ENCODE data around the gene NTRK3. TPM values are rescaled to one million over a fixed set of nuclear protein-coding genes. Genes with fewer than 3 reads are reported as not detected.
"Not testable (repeated sequence)": the region's sequence is repeated elsewhere in the genome, so short reads cannot be mapped to it uniquely, and the experiment has no call there.

Gene NTRK3
- total RNA-seq, 2 experiments from 2014 or later = not detected

DNA sequence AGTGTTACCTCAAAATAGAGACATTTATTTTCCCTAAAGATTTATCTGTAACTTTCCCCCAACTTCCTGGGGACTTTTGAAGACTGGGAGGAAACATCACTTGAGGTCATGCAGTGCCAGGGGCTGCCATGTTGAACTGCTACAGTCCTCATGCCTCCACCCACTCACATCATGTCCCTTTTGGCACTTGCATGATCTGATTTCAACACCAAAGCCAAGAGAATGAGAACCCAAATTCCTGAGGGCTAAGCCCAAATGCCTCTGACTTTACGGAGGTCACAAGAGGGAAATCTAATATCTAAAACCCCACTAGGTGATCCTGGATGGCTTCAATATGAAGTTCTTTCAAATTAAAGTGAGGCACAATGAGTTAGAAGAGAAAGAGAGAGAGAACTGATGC is 213.1 kb downstream of the NTRK3 start:
- H3K36me3 Mint-ChIP-seq = no peaks in the 10 kb centered on the region
- no peak for DNase-seq
- H3K9me3 Mint-ChIP-seq = no peaks in the 10 kb centered on the region
- ATAC-seq (ENCODE audit: low read depth) = no peak
- H3K4me1 Mint-ChIP-seq = no peaks in the 10 kb centered on the region
- H3K27ac Mint-ChIP-seq = no peak overlapping the region
- no peaks in the 10 kb centered on the region for H3K27me3 Mint-ChIP-seq
- no peak overlapping the region for H3K4me3 Mint-ChIP-seq
- POLR2A ChIA-PET = no interaction called here

- Mint-ChIP-seq H3K4me1 (no peaks in the 10 kb centered on the region), H3K9me3 (no peaks in the 10 kb centered on the region), H3K27me3 (peaks cover 2% of the 10 kb centered on the region), H3K36me3 (no peaks in the 10 kb centered on the region), H3K27ac (no peak overlapping the region), H3K4me3 (no peak overlapping the region)
- no peak for DNase-seq
- POLR2A ChIA-PET = no interaction called here
- ATAC-seq (ENCODE audit: low read depth) = no peak
These were observed 214.5 kb downstream of the NTRK3 start for GRCh38 chr15:88042047-88042446.

- POLR2A ChIA-PET = no interaction called here
- no peak for ATAC-seq (ENCODE audit: low read depth)
- H3K4me1 Mint-ChIP-seq = peaks cover 3% of the 10 kb centered on the region
- no peaks in the 10 kb centered on the region for H3K36me3 Mint-ChIP-seq
- H3K27me3 Mint-ChIP-seq = peaks cover 17% of the 10 kb centered on the region
- H3K4me3 Mint-ChIP-seq = no peak overlapping the region
- H3K27ac Mint-ChIP-seq = no peak overlapping the region
- no peak for DNase-seq
- no peaks in the 10 kb centered on the region for H3K9me3 Mint-ChIP-seq
These were observed 216.0 kb downstream of the NTRK3 start for GRCh38 chr15:88040516-88040915.

GRCh38 chr15:88038261-88038660 is 218.3 kb downstream of the NTRK3 start:
- Mint-ChIP-seq H3K36me3 (no peaks in the 10 kb centered on the region), H3K27ac (no peak overlapping the region), H3K9me3 (no peaks in the 10 kb centered on the region), H3K27me3 (peaks cover 21% of the 10 kb centered on the region), H3K4me1 (peaks cover 3% of the 10 kb centered on the region), H3K4me3 (no peak overlapping the region)
- no peak for DNase-seq
- POLR2A ChIA-PET = no interaction called here
- no peak for ATAC-seq (ENCODE audit: low read depth)

DNA sequence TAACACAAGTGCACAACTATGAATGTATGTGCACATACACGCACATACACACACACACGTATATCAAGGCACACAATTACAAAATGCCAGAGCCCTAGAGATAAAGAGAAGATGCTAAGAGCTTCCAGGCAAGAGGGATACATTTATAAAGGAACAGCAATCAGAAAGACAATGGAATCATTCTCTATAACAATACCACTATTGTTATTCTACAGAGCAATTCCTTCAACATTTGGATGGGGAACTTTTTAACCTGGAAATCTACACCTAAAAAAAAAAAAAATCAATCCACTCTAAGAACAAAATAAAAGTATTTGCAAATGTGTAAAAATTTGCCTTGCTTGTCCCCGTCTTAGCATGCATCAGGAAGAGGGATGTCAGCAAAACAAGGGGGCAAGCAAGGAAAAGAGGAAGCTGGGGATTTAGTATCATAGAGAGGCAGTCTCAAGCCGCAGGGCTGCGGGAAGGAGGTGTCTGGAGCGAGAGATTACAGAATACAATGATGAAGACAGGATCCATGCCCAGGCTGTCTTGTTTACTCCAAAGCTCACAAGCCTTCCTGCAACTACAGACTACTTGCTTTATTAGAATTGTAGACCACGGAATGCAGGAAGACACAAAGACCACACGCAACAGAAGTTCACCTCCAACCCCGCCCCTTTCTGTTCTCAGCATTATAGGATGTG is 220.2 kb downstream of the NTRK3 start:
- Mint-ChIP-seq H3K4me3 (no peak overlapping the region), H3K36me3 (no peaks in the 10 kb centered on the region), H3K4me1 (peaks cover 3% of the 10 kb centered on the region), H3K27ac (no peak overlapping the region), H3K27me3 (peaks cover 21% of the 10 kb centered on the region), H3K9me3 (no peaks in the 10 kb centered on the region)
- ATAC-seq (ENCODE audit: low read depth) = no peak
- DNase-seq = no peak
- POLR2A ChIA-PET = no interaction called here

DNA sequence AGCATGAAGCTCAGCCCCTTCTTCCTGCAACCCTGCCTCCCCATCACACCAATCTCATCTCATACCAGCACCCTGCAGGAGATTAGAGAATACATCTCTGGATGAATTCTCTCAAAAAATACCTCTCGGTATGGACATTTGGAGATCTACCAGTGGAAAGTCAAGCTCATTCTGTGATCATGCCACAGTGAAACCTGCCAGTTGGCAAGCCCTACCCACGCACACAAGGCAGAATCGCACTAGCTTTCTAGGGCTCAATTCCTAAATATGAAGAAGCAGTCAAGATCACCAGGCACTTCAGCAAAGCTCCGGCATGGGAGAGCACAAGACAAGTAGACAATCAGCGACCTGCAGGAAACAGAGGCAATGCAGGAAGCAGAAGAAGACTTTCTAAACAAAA is 221.2 kb downstream of the NTRK3 start:
- DNase-seq (no peak), ATAC-seq (ENCODE audit: low read depth) (no peak)
- POLR2A ChIA-PET = no interaction called here
- Mint-ChIP-seq H3K4me1 (peaks cover 3% of the 10 kb centered on the region), H3K9me3 (no peaks in the 10 kb centered on the region), H3K27me3 (peaks cover 21% of the 10 kb centered on the region), H3K36me3 (no peaks in the 10 kb centered on the region), H3K4me3 (no peak overlapping the region), H3K27ac (no peak overlapping the region)

GRCh38 chr15:88033421-88033820 is 223.1 kb downstream of the NTRK3 start:
- not testable (repeated sequence) for H3K4me1 Mint-ChIP-seq; ATAC-seq (ENCODE audit: low read depth)

DNA sequence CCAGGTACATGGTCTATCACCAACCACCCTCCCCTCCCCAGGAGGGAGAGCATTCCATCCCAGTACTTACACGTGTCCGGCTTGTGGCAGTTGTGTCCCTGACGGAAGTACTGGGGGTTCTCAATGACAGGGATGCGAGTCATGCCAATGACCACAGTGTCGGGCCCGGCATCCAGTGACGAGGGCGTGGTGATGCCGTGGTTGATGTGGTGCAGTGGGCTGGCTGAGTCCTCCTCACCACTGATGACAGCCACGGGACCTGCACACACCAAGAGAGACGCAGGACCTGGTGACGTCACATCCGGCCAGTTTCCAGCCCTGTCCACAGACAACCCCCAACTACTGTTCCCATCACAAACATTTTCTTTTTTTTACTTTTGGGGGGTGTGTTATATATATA is 223.8 kb downstream of the NTRK3 start:
- Mint-ChIP-seq H3K4me3 (no peak overlapping the region), H3K4me1 (peaks cover 3% of the 10 kb centered on the region), H3K27ac (no peak overlapping the region), H3K9me3 (no peaks in the 10 kb centered on the region), H3K27me3 (peaks cover 21% of the 10 kb centered on the region), H3K36me3 (no peaks in the 10 kb centered on the region)
- DNase-seq (no peak), ATAC-seq (ENCODE audit: low read depth) (no peak)
- POLR2A ChIA-PET = no interaction called here

More at GRCh38 chr15:88033421-88033820, 223.1 kb downstream of the NTRK3 start:
- peaks cover 21% of the 10 kb centered on the region for H3K27me3 Mint-ChIP-seq
- H3K27ac Mint-ChIP-seq, H3K36me3 Mint-ChIP-seq, POLR2A ChIA-PET, H3K9me3 Mint-ChIP-seq, H3K4me3 Mint-ChIP-seq, DNase-seq: not testable (repeated sequence)

GRCh38 chr15:88031461-88031860 is 225.1 kb downstream of the NTRK3 start:
- Mint-ChIP-seq H3K36me3 (no peaks in the 10 kb centered on the region), H3K9me3 (no peaks in the 10 kb centered on the region), H3K27me3 (peaks cover 13% of the 10 kb centered on the region), H3K4me1 (peaks cover under 1% of the 10 kb centered on the region), H3K27ac (no peak overlapping the region), H3K4me3 (no peak overlapping the region)
- no peak for DNase-seq
- POLR2A ChIA-PET = no interaction called here
- no peak for ATAC-seq (ENCODE audit: low read depth)

GRCh38 chr15:88029696-88030095 is 226.8 kb downstream of the NTRK3 start:
- H3K4me3 Mint-ChIP-seq = no peak overlapping the region
- no peaks in the 10 kb centered on the region for H3K36me3 Mint-ChIP-seq
- POLR2A ChIA-PET = no interaction called here
- H3K27ac Mint-ChIP-seq = no peak overlapping the region
- H3K4me1 Mint-ChIP-seq = no peaks in the 10 kb centered on the region
- H3K27me3 Mint-ChIP-seq = no peaks in the 10 kb centered on the region
- ATAC-seq (ENCODE audit: low read depth) = no peak
- H3K9me3 Mint-ChIP-seq = no peaks in the 10 kb centered on the region
- no peak for DNase-seq

GRCh38 chr15:88028024-88028423 is 228.5 kb downstream of the NTRK3 start:
- no peak overlapping the region for H3K27ac Mint-ChIP-seq
- H3K4me1 Mint-ChIP-seq = no peaks in the 10 kb centered on the region
- H3K9me3 Mint-ChIP-seq = no peaks in the 10 kb centered on the region
- no peak for DNase-seq
- H3K36me3 Mint-ChIP-seq = no peaks in the 10 kb centered on the region
- no peak for ATAC-seq (ENCODE audit: low read depth)
- H3K4me3 Mint-ChIP-seq = no peak overlapping the region
- H3K27me3 Mint-ChIP-seq = no peaks in the 10 kb centered on the region
- POLR2A ChIA-PET = no interaction called here

DNA sequence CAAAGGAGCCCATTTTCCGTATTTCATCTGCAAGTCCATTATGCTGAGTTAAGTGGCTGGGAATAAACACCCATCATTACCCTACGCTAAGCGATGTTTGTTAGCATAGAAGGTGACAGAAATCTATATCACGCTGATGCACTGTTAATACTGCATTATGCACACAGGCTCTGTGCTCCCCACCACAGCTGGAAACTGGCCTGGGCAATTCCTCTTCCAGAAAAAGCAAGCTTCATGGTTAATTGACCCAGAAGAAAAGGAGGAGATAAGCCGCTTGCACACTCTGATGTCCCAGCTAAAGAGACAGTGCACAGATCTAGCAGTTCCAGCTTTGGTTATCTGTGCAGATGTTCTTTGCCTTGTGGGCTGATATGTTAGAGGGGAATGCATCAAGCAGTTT is 232.6 kb downstream of the NTRK3 start:
- no peak overlapping the region for H3K27ac Mint-ChIP-seq

DNA sequence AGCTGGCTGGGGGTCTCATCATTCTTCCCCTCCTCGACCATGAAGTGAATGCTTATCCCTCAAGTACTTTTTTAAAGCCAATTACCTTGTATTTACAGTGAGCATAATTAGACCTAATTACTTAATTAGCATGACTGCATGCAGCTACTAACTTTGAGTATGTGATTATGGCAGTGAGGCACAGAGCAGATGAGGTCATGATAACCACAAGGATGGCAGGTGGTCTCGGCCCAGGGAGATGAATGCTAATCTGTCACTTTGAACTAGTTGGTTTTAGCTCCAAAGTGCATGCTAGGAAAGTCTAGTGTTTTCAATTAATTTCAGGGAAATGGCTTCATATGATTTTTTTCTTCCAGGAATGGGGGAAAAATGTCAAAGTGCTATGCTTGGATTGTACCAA is 233.8 kb downstream of the NTRK3 start:
- Mint-ChIP-seq H3K9me3 (no peaks in the 10 kb centered on the region), H3K4me1 (no peaks in the 10 kb centered on the region), H3K27me3 (no peaks in the 10 kb centered on the region), H3K4me3 (no peak overlapping the region), H3K27ac (no peak overlapping the region), H3K36me3 (no peaks in the 10 kb centered on the region)
- POLR2A ChIA-PET = no interaction called here
- ATAC-seq (ENCODE audit: low read depth) (no peak), DNase-seq (no peak)

More for the DNA sequence above, 232.6 kb downstream of the NTRK3 start:
- H3K36me3 Mint-ChIP-seq = no peaks in the 10 kb centered on the region
- no peaks in the 10 kb centered on the region for H3K27me3 Mint-ChIP-seq
- H3K4me1 Mint-ChIP-seq = no peaks in the 10 kb centered on the region
- no peaks in the 10 kb centered on the region for H3K9me3 Mint-ChIP-seq
- no peak overlapping the region for H3K4me3 Mint-ChIP-seq
- DNase-seq = no peak
- POLR2A ChIA-PET = no interaction called here
- no peak for ATAC-seq (ENCODE audit: low read depth)

DNA sequence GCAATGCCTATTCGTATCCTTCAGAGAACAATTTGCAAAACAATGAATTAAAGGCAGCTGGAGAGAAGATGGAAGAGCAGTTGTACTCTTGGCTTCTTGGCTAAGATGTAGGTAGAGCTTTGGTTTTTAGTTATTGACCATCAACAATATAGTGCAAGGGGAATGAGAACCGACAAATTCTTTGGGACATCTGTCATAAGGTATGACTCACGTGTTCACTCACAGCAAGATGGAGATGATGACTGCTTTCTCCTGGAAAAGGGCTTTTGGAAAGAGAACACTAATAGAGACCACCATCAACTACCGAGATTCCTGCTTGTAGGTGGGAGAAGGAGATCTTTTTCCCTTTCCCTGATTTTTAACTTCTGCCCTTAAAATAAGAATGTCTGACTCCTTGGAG is 234.9 kb downstream of the NTRK3 start:
- H3K4me3 Mint-ChIP-seq = no peak overlapping the region
- no peak overlapping the region for H3K27ac Mint-ChIP-seq
- H3K36me3 Mint-ChIP-seq = no peaks in the 10 kb centered on the region
- no peaks in the 10 kb centered on the region for H3K27me3 Mint-ChIP-seq
- no peaks in the 10 kb centered on the region for H3K9me3 Mint-ChIP-seq
- POLR2A ChIA-PET = no interaction called here
- ATAC-seq (ENCODE audit: low read depth) (no peak), DNase-seq (no peak)
- no peaks in the 10 kb centered on the region for H3K4me1 Mint-ChIP-seq

DNA sequence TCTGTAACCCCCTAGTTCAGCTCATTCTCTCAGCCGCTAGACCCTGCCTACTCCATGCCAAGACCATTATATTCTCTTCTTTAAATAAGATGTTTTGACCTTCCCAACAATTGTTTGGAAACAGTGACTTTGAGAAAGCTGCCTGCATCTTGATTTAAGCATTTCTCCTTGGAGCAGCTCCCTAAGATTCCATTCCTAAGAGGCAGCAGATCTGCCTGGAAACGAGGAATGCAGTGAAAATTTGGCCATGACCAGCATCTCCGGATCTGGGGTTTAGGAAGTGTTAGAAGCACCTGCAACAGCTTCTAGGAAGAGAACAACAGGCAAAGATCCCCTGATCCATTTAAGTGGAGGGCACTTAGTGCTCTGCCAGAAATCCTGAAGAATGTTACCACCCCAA is 235.7 kb downstream of the NTRK3 start:
- no peak for DNase-seq
- H3K4me3 Mint-ChIP-seq = no peak overlapping the region
- POLR2A ChIA-PET = no interaction called here
- no peaks in the 10 kb centered on the region for H3K4me1 Mint-ChIP-seq
- no peak overlapping the region for H3K27ac Mint-ChIP-seq
- H3K27me3 Mint-ChIP-seq = no peaks in the 10 kb centered on the region
- no peaks in the 10 kb centered on the region for H3K36me3 Mint-ChIP-seq
- H3K9me3 Mint-ChIP-seq = no peaks in the 10 kb centered on the region
- no peak for ATAC-seq (ENCODE audit: low read depth)

Data from activated naive CD8-positive, alpha-beta T cell treated with anti-CD3 and anti-CD28 coated beads, Interleukin-2, amount 10 ng/mL, durations not matched to agents 7 days and 5 days (primary cell).